ENCODE results near the gene SGCB.
A peak's percentile ranks its signal among the peaks of the same experiment; 100 is the strongest.
"Not testable (repeated sequence)": the region's sequence is repeated elsewhere in the genome, so short reads cannot be mapped to it uniquely, and the experiment has no call there.

Gene SGCB, protein sequence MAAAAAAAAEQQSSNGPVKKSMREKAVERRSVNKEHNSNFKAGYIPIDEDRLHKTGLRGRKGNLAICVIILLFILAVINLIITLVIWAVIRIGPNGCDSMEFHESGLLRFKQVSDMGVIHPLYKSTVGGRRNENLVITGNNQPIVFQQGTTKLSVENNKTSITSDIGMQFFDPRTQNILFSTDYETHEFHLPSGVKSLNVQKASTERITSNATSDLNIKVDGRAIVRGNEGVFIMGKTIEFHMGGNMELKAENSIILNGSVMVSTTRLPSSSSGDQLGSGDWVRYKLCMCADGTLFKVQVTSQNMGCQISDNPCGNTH

DNA sequence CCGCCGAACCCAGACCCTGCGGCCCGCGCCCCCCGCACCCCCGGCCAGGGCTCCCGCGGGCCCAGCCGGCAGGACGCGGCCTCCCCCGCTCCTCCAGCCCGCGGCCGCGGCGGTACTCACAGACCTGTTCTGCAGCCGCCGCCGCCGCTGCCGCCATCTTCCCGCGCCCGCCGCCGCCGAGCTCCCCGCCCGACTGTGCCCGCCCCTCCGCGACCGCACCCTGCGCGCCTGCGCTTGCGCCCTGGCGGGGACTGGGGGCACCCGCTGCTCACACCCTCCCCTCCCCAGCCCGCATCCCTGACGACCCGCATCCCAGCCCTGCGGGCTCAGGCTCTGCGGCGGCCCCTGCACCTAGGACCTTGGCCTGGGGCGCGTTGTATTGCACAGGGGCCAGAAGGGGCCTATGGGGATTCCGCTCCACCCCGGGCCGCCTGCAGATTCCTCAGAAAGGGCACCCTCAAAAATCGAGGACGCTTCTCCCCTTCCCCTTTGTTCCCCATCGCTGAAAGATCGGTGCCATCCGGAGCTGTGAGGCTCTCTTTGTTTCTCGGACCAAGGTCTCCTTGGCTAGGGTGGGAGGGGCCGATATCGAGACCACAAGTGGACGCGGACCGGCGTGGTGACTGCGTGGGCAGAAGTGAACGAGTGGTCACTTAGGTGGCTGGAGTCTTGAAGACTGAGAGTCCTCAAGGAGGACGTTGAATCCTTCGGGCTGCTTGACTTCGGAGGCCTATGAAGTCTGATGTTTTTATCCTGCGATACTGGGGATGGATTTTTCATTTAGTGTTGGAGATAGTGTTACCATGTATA lies at the start of gene SGCB:
TSS of gene SGCB (minus strand) at position 197 of the 810 bp plus-strand sequence. CDS start at position 157, 40 bp downstream.
- DNase-seq: no peak

DNA sequence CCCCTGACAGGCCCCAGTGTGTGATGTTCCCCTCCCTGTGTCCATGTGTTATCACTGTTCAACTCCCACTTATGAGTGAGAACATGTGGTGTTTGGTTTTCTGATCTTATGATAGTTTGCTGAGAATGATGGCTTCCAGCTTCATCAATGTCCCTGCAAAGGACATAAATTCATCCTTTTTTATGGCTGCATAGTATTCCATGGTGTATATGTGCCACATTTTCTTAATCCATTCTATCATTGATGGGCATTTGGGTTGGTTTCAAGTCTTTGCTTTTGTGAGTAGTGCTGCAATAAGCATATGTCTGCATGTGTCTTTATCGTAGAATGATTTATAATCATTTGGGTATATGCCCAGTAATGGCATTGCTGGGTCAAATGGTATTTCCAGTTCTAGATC lies 48.3 kb upstream of the SGCB start:
- DNase-seq: not testable (repeated sequence)

DNA sequence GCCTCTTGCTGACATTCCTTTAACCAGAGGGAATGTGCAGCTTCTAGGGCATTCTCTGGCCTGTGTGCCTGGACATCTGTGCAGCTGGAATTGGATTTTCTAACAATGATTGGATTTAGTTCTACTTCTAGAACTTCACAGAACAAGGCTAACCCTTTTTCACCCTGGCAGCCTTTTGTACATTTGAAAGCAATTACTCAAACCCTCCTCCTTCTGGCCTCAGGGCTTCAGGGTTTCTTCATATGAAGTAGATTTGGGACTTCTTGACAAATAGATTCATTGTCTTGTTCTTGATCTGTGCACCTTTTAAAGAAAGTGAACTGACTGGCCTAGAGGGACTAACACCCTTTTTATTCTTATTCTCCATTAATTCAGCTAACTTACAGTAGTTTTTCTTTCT lies 43.1 kb upstream of the SGCB start:
- DNase-seq: no peak

DNA sequence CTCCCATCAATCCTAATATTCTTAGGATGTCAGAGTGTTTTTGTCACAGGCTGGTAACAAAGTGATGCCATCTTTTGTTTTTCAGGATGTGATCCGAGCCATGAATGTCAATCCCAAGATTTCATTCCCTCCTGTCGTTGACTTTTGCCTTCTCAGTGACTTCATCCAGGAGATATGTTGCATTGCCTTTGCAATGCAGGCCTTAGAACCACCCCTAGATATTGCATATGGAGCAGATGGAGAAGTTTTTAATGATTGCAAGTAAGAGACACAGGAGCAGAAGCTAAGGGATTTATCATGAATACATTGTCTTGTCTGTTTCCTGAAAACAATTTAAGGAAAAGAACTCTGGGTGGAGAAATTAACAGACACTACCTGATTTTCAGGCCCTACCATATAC lies 41.6 kb upstream of the SGCB start:
- DNase-seq: no peak

DNA sequence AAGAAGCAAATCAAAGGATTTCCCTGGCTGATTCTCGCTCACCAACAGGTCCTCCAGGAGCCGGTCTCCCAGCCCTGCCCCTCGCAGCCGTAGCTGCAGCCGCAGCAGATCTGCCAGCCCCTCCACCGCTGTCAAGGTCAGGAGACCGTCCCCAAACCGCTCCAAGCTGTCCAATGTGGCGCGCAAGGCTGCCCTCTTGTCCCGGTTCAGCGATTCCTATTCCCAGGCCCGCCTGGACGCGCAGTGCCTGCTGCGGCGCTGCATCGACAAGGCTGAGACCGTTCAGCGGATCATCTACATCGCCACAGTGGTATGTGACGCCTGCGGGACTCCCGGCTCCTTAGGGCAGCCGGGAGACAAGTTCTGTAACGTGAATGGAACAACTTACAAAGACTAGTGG lies 38.6 kb upstream of the SGCB start:
- no peak for DNase-seq

DNA sequence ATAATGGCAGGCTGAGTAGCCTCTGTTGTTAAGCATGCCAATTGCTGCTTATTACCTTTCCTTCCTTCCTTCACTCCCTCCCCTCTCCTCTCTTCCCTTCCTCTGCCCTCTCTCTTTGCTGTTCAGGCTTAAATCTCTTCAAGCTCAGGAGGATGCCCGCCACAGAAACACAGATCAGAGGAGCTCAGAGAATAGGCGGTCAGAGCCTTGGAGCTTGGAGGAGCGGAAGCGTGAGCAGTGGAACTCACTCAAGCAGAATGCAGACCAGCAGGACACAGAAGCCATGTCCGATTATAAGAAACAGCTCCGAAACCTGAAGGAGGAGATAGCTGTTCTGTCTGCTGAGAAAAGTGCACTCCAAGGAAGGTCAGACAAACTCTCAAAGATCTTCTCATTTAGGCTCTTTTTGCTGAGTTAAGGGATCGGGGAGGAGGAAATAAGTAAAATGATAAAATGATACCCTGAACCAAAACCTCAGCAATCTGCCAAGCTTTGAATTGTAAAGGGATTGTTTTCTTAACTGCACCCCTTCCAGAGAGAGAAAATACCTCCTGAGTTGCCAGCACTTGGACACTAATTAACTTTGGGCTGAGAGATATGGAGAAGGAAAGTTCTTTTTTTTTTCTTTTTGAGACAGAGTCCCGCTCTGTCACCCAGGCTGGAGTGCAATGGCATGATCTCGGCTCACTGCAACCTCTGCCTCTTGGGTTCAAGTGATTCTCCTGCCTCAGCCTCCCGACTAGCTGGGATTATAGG lies 33.9 kb upstream of the SGCB start:
- DNase-seq: no peak

DNA sequence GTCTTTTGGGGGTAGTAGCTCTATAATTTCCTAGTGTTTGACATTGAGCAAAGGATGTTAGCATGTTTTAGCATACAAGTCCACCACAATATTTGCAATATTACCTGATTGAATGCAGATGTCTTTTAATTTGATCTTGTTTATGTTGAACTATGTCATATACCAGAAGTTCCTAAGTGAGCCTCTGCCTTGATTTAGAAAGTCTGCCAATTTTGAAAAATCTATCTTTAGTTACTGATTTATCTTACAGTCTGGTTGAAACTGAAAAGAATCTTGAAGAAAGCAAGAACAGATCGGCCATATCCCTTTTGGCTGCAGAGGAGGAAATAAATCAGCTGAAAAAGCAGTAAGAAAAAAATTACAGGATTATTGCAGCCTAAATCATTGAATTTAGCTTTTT lies 31.5 kb upstream of the SGCB start:
- no peak for DNase-seq

DNA sequence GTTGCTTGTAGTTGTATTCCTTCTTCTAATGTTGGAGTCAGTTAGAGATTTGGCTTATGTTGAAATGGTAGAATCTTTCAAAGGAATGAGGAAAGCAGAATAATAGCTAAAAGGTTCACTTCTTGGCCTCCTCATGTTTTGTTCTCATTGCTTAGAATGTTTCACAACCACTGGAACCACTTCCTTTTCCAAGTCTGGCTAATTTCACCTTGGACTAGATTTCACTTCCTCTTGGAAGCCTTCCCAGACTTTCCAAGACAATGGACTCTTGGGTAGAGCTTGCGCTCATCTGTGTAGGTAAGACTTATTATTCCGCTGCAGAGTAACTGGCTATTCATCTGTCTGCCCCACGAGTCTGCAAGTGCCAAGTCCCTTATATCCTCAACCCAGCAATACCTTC lies 21.3 kb upstream of the SGCB start:
- no peak for DNase-seq

DNA sequence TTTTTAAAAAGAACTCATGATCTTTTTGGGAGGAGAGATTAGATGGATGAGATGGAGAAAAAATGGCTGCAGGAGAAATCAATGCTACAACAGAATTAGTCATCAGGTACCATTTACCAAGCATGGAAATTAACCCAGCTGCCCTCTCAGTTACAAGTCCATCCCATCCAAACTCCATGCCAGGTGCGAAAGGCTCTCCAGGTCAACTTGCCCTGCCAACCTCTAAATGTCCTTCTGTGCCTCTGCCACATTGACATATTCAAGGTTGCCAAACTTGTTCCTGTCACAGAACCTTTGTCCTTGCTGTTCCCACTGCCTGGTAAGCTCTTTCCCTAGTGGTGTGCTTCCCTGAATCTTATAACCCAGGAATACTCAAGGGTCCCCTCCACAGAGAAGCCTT lies 20.2 kb upstream of the SGCB start:
- DNase-seq: no peak

DNA sequence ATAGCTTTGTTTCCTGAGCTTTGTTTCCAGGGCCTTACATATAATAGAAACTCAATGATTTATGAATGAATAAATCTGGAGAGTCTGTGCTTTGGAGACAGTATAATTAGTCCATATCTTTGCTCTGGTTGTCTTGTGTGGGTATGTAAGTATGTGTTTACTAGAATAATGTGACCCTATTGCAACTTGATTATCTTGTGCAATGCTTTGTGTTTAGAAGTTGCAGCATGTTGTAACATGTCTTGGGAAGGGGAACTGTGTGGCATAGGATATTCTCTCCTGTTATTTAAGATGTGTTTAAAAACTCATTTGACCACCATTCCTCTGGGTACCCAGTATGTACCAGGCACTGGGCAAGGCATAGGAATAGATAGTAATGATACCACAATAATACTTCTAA lies 19.1 kb upstream of the SGCB start:
- DNase-seq: no peak

DNA sequence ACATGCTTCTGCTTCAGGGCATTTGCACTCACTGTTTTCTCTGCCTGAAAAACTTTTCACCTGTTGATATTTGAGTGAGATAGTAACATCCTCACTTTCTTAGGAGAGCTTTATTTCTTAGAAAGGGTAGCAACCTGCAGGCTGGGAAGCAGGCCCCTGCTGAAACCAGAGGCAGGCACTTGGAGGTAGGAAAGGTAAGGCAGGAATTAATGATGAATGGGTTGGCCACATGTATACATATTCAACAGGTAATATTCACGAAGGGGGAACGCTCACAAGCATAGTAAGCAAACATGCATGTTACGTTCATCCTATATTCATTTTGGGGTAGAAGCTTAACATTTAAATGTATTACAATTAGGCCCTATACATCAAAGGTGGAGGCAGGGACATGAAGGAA lies 16.2 kb upstream of the SGCB start:
- DNase-seq: no peak

DNA sequence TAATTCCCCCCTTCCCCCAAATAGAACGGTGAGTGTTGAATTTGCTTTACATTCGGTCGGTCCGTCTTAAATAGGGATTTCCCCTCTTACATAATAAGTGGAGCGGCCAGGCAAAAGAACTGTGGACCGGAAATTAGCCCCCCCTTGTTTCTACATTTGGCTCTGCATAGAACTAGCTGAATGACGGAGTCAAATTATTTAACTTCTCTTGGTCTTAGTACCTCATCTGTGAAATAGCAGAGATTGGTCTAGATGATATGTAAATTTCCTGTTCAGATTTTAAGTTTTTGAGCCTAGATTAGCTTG lies 14.3 kb upstream of the SGCB start:
- no peak for DNase-seq

DNA sequence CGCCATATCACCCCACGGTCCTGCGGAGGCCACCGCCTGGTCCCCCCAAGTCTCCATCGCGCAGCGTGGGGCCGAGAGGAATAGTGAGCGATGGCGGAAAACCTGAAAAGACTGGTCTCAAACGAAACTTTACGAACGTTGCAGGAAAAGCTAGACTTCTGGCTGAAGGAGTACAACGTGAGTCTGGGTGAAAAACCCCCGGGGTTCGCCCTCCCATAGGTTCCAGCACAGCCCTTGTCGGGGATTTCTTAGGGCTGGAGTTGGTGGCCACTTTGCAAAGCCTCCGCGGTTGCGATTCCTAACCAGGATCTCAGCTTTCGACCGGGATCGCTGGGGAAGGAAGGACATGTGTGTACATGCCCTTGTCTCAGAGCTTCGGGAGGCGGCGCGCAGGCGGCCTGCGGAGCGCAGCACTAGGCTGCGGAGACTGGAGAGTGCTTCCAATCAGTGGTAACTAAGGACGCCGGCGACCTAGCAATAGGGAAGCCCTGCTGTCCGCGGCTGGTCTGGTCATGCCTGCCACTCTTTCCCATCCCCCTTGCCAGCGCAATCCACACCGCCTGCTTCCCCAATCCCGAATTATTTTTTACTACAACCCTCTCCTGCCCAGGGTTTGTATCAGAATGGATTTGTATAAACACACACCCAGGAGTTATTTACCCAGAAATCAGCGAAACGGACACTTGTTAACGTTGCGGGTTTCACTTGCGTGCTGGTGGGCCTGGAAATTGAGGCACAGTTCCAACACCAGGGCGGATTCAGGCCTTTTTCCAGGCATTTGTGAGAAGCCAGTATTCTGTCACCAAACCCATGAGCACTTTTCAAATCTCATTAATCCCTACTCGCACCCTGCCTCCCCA lies 13.7 kb upstream of the SGCB start:
- DNase-seq: peak; percentile 61

DNA sequence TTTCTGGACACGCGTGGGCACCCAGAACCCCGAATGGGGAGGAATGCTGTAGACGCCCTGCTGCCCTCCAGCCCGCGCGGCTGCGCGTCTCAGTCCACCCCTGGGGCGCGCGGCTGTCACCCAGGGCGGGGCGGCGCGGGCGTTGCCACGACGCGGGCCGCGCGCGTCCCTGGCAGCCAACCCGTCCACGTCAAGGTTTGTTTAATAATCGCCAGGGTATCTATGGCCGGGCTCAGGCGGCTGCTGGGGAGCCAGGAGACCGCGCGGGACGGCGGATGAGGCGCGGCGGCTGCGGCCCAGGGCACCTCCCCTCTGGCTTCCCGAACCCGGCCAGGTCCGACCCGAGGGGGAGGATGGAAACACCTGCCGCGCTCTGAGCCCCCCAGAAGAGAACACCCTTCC lies 13.1 kb upstream of the SGCB start, which contains the start of gene SPATA18:
TSS of gene SPATA18 (plus strand) at position 92 of the 402 bp plus-strand sequence. CDS start 401 bp downstream, outside the sequence.
- DNase-seq: no peak

DNA sequence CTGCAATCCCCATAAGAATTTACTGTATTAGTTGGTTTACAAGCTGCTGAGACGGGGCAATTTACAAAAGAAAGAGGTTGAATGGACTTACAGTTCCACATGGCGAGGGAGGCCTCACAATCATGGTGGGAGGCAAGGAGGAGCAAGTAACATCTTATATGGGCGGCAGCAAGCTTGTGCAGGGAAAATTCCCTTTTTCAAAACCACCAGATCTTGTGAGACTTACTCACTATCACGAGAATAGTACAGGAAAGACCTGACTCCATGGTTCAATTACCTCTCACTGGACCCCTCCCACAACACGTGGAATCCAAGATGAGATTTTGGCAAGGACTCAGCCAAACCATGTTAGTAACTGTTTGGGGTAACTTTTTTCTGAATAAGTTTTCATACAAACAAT lies 11.2 kb upstream of the SGCB start:
- no peak for DNase-seq

DNA sequence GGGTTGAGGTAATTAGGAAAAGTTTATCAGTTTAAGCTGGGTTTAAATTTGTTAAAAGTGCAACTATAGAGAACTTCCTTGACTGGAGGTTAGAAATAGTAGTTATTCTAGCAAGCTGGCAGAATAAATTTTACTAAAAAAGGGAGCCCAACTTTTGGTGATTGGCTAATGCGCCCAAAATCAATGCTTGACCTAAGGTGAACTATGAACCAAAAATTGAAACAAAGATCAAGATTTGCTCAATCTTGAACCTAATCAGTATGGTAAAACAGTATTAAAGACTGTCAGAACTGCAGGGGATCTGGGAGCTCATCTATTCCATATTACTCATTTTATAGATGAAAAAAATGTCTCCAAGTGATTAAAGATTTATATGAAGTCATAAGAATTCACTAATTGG lies 6.9 kb upstream of the SGCB start:
- DNase-seq: no peak

DNA sequence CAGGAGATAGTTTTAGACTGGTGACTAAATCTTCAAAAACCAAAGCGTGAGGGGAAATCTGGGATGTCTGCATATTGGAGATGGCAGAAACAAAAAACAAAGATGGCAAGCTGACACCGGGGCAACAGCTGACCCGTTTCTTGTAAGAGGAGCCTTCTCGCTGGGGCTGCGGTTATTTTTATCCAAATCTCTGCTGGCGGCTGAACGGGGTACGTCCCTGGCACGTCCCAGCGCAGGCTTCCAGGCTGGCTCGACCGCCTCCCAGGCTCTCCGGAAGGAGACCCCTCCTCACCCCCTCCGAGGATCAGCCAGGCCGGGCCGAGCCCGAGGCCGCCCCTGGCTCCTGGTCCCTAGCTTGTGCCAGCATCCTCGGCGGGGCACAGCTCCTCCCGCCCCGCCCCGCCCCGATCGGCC lies 403 bp downstream of the SGCB start:
- DNase-seq: peak; percentile 19

DNA sequence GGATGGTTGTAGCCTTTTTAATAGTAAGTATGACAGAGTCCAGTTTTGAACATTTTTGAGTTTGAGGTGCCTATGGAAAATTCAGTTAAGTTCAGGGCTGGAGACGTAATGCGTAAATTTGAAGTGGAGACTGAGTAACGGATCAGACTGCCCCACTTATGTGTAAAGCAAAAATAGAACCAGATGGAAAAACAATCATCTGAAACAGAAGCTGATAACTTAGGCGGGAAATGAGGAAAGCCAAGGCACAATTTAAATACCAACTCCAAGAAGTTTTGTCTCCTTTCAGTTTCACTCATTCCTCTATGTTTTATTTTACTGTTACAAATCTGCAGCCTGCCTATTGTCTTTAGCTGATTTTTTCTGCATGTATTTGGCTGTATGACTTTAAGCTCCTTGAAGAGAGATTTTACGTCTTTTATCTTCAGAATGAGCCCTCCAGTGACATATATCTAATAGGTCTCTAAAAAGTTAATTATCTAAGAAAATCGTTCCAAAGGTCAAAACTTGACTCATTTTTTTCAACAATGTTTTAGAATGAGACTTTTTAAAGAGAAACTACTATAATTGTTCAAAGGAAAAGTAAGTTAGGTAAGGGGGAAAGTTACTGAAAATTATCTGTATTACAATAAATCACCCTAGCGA lies 1.1 kb downstream of the SGCB start:
- DNase-seq: no peak

DNA sequence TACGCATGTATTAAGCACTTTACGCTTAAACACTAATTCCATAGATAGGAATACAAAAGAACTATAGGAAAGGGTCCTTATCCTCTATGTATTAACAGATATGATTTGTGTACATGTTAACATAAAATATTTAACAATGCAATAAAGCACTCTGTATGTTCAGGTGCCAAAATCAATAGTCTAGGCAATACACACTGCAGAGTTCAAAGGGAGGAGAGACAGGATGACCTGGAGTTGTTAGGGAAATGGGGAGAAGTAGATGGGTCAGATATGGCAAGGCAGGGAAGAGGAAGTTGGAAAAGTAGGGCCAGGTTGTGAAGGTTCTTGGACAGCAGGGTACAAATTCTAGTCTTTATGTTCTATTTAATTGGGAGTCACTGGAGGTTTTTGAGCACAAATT lies 2.9 kb downstream of the SGCB start:
- DNase-seq: no peak

DNA sequence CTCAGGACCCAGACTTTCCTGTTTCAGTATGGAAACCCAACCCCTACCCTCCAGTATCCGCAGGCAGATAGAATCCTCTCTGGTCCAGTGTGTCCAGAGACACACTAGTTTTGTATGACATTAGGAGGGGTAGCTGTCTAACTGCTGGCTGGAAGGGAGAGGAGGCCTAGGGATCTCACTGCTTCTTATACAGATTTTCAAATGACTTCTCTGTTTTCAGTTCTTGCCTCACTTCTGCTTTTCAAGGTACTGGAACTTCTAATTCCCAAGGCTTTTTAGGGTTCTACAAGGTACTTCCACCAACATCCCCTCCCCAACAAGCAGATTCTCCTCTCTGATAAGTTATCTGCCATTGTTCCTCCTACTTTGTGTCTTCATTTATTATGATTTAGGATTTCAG lies 6.1 kb downstream of the SGCB start:
- DNase-seq: no peak

DNA sequence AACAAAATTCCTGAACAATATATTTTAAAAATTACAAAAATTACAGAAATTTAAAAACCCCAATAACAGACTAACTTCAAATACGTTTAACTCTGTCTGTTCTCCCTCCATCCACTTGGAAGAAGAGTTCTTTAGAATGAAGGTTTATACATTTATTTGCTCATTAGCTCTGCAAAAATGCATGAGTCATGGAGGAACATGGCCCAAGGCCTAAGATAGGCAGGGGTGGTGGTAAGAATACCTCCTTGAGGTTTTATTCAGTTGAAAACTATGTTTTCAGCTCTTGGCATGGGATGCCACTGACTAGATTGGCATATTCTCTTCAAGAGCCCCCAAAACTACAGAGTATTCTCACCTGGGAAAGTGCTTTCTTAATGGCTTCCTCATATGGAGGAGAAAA lies 9.1 kb downstream of the SGCB start:
- DNase-seq: peak; percentile 31

DNA sequence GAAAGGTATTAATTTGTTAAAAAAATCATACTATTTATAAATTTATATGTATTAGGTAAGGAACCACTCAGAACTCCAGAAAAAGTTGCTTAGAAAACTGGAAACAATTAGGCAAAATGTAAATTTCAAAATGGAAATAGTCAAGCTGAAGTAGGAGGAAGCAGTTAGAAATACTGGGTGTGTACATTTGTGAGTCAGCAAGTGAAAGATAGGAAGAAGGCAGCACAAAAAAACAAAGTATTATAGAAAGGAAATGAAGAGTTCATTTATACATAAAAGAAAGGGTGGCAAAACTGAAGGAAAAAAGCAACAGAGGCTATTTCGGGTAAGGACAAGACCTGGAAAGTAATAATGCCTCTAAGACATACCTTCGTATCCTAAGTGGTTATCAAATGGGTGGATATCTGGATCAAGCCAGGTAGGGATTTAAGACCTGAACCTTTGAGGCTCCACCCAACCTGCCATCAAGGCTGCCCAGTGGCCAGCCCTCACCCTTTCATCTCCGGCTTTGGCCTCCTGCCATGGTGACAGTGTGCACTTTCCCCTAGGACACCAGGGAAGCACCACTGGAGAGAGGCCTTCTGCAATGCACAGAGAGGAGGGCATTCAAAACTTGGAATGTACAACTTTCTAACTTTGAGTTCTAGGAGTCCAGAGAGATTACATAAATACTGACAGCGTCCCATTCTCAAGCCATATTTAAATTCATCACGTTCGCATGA lies 18.0 kb downstream of the SGCB start, which contains the start of gene LRRC66:
TSS of gene LRRC66 (minus strand) at position 428 of the 722 bp plus-strand sequence. CDS start 2,750 bp downstream, outside the sequence.
- DNase-seq: no peak
